Mesendoderm (in vitro differentiated cells): ENCODE measurements around the gene PPP1R27.

ENCODE experiments used
- DNase-seq: peaks from one replicate; pipeline ENCODE4 v3.0.0; 2013
- H2AK5ac ChIP-seq: 2 replicates; pipeline ENCODE4 v1.6.1; 2013; ENCODE audit warnings: low read length, inconsistent platforms
- H2BK120ac ChIP-seq: 2 replicates; pipeline ENCODE4 v1.6.1; 2013; ENCODE audit warnings: low read depth, mild to moderate bottlenecking, low read length, moderate library complexity, mixed read lengths
- H2BK15ac ChIP-seq: replicated peaks from 2 replicates; pipeline ENCODE4 v1.6.1; 2013; ENCODE audit warnings: low read depth, mild to moderate bottlenecking, moderate library complexity
- H2BK5ac ChIP-seq: 2 replicates; pipeline ENCODE4 v1.6.1; 2013; ENCODE audit warnings: low read length, inconsistent platforms
- H3K18ac ChIP-seq: 2 replicates; pipeline ENCODE4 v1.6.1; 2013; ENCODE audit warnings: mild to moderate bottlenecking, low read length, mixed read lengths
- H3K23ac ChIP-seq: one replicate; pipeline ENCODE4 v1.6.1; 2013; ENCODE audit warnings: low read length
- H3K27ac ChIP-seq: 2 replicates; pipeline ENCODE4 v1.5.1; 2013; ENCODE audit warnings: low read depth, mild to moderate bottlenecking, inconsistent platforms, low read length, moderate library complexity
- H3K27me3 ChIP-seq: 2 replicates; pipeline ENCODE4 v1.6.1; 2013; ENCODE audit warnings: low read length, control low read depth, mild to moderate bottlenecking, inconsistent platforms; ENCODE audit not compliant: insufficient read depth, poor library complexity
- H3K36me3 ChIP-seq: 2 replicates; pipeline ENCODE4 v1.6.1; 2013; ENCODE audit warnings: low read length, inconsistent platforms; ENCODE audit not compliant: control insufficient read depth, insufficient read depth
- H3K4ac ChIP-seq: one replicate; pipeline ENCODE4 v1.6.1; 2013; ENCODE audit warnings: low read depth, mild to moderate bottlenecking, low read length, moderate library complexity
- H3K4me1 ChIP-seq: 2 replicates; pipeline ENCODE4 v1.6.1; 2013; ENCODE audit warnings: low read depth, low read length, inconsistent platforms; ENCODE audit not compliant: control insufficient read depth
- H3K4me2 ChIP-seq: 2 replicates; pipeline ENCODE4 v1.6.1; 2013; ENCODE audit warnings: low read length
- H3K4me3 ChIP-seq: 2 replicates; pipeline ENCODE4 v1.5.1; 2013; ENCODE audit warnings: mild to moderate bottlenecking, low read length
- H3K56ac ChIP-seq: one replicate; pipeline ENCODE4 v1.6.1; 2013; ENCODE audit warnings: low read length
- H3K79me1 ChIP-seq: 2 replicates; pipeline ENCODE4 v1.6.1; 2013; ENCODE audit warnings: low read length, inconsistent platforms
- H3K79me2 ChIP-seq: 2 replicates; pipeline ENCODE4 v1.6.1; 2013; ENCODE audit warnings: mild to moderate bottlenecking, low read length; ENCODE audit not compliant: control insufficient read depth, insufficient read depth
- H3K9ac ChIP-seq: 2 replicates; pipeline ENCODE4 v1.6.1; 2013; ENCODE audit warnings: low read length, inconsistent platforms
- H4K5ac ChIP-seq: one replicate; pipeline ENCODE4 v1.6.1; 2013; ENCODE audit warnings: low read length
- H4K8ac ChIP-seq: one replicate; pipeline ENCODE4 v1.6.1; 2013; ENCODE audit warnings: low read depth, mild to moderate bottlenecking, control low read depth, low read length, moderate library complexity
- WGBS: extraction: QIAGEN DNeasy Blood & Tissue Kit; methylation state at CpG from one replicate; pipeline ENCODE4 v1.1.7; 2013; ENCODE audit warnings: low lambda C conversion rate, missing lambda C conversion rate; ENCODE audit not compliant: insufficient coverage; ENCODE audit errors: extremely low coverage; 5-methylcytosine and 5-hydroxymethylcytosine counted together

Gene PPP1R27

GRCh38 chr17:81804559-81805399, 30.1 kb downstream of the PPP1R27 start:
- Histone ChIP-seq H3K4ac (no peak overlapping the region), H2BK120ac (no peak overlapping the region), H3K23ac (no peak overlapping the region), H4K5ac (no peak overlapping the region), H2AK5ac (no peak overlapping the region), H3K79me2 (no peaks in the 10 kb centered on the region), H3K4me3 (no peak overlapping the region), H2BK15ac (no peak overlapping the region), H3K4me1 (no peaks in the 10 kb centered on the region), H3K56ac (no peak overlapping the region), H3K36me3 (no peaks in the 10 kb centered on the region), H3K9ac (no peak overlapping the region), H3K79me1 (no peaks in the 10 kb centered on the region), H3K18ac (no peak overlapping the region), H3K4me2 (no peak overlapping the region), H2BK5ac (no peak overlapping the region), H3K27ac (no peak overlapping the region), H3K27me3 (peaks cover 26% of the 10 kb centered on the region), H4K8ac (no peak overlapping the region)
- no peak for DNase-seq
- no CpG with 5 or more reads among the region's 65 CpGs for WGBS

DNA sequence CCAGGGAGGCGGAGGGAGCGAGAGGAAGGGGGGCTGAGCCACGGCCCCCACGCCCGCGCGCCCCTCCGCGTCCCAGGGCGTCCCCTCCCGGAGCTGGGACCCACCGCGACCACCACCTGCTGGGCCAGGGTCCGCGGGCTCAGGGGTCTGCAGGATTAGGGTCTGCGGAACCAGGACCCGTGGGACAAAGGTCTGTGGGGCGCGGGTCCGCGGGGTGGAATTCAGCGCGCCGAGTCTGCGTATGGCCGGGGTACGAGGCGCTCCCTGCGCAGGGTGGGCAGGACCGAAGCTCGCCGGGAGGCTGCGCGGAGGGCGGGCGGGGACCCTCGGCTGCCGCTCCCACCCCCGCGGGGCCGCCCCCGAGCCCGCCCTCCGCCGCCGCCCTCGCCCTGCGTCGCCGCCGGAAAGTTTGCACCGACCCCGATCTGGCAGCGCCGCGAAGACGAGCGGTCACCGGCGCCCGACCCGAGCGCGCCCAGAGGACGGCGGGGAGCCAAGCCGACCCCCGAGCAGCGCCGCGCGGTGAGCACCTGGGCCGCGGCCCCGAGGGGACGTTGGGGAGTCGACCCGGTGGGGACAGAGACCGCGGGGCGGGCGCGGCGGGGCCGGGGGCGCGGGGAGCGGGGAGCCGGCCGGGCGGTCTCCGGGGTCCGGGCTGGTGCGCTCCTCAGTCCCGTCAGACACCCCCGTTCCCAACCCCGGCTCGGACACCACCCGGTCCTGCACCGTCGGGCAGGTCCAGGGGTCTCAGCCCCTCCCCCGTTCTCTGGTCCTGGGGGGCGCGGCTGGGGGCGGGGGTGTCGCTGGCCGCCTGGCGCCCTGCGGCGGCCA, 30.9 kb downstream of the PPP1R27 start, which contains the start of gene GCGR:
TSS of gene GCGR (plus strand) at position 423 of the 831 bp plus-strand sequence. CDS start 4,869 bp downstream, outside the sequence.
- WGBS: no CpG with 5 or more reads among the region's 110 CpGs
- H2AK5ac ChIP-seq: no peak within 1 kb of the TSS
- no peak within 1 kb of the TSS for H4K8ac ChIP-seq
- H3K36me3 ChIP-seq: no peaks in the 10 kb centered on the region
- H3K9ac ChIP-seq: no peak within 1 kb of the TSS
- H3K27me3 ChIP-seq: peaks cover 26% of the 10 kb centered on the region
- no peaks in the 10 kb centered on the region for H3K79me1 ChIP-seq
- peak within 1 kb of the TSS; percentile 15 for H3K56ac ChIP-seq
- no peak within 1 kb of the TSS for H3K23ac ChIP-seq
- H3K4ac ChIP-seq: no peak within 1 kb of the TSS
- H3K27ac ChIP-seq: no peak within 1 kb of the TSS
- H3K79me2 ChIP-seq: no peaks in the 10 kb centered on the region
- H3K4me3 ChIP-seq: no peak within 1 kb of the TSS
- no peak for DNase-seq
- no peak within 1 kb of the TSS for H4K5ac ChIP-seq
- no peaks in the 10 kb centered on the region for H3K4me1 ChIP-seq
- no peak within 1 kb of the TSS for H2BK120ac ChIP-seq
- H3K4me2 ChIP-seq: peak within 1 kb of the TSS; percentile 20
- H3K18ac ChIP-seq: no peak within 1 kb of the TSS
- H2BK15ac ChIP-seq: no peak within 1 kb of the TSS
- H2BK5ac ChIP-seq: no peak within 1 kb of the TSS

DNA sequence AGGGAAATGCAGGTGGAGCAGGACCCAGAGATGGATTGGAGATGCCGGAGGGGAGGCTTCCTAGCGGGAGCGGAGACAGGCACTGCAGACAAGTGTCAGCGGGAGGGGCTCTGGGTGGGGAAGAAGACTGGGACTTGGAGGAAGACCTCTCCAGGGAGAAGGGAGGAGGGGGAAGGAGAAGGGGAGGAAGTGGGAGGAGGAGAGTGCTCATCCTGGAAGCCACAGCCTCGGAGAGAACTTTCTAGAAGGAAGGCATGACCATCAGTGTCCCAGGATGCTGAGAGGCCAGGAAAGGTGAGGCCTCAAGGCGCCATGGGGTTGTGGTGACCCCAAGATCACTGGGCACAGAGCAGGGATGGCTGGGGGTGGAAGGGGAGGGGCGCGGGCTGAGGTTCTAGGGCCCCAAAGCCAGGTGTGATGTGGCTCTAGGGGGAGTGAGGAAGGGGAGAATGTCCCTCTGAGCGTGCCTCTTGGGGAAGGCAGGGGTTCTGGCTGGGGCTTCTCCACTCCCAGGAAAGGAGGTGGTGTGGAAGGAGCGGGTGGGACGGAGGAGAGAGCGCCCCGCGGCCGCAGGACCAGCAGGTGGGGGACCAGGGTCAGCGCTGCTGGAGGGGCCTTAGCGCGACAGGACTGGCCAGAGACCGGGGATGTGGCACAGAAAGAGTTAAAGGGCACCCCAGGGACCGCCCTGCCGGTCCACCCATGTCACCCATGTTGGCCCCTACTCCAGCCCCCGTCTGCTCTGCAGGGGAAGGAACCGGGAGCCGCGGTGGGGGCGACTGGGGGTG, 31.8 kb downstream of the PPP1R27 start:
- H3K27ac ChIP-seq: no peak overlapping the region
- no peaks in the 10 kb centered on the region for H3K79me2 ChIP-seq
- H2BK5ac ChIP-seq: no peak overlapping the region
- H4K8ac ChIP-seq: no peak overlapping the region
- H3K23ac ChIP-seq: no peak overlapping the region
- no peaks in the 10 kb centered on the region for H3K79me1 ChIP-seq
- peaks cover 26% of the 10 kb centered on the region for H3K27me3 ChIP-seq
- H3K36me3 ChIP-seq: no peaks in the 10 kb centered on the region
- H3K4me1 ChIP-seq: no peaks in the 10 kb centered on the region
- H3K4ac ChIP-seq: no peak overlapping the region
- no peak overlapping the region for H2AK5ac ChIP-seq
- no peak for DNase-seq
- no CpG with 5 or more reads among the region's 26 CpGs for WGBS
- no peak overlapping the region for H3K4me2 ChIP-seq
- no peak overlapping the region for H2BK120ac ChIP-seq
- H4K5ac ChIP-seq: no peak overlapping the region
- no peak overlapping the region for H2BK15ac ChIP-seq
- H3K9ac ChIP-seq: no peak overlapping the region
- no peak overlapping the region for H3K18ac ChIP-seq
- no peak overlapping the region for H3K4me3 ChIP-seq
- no peak overlapping the region for H3K56ac ChIP-seq

- no peak overlapping the region for H4K8ac ChIP-seq
- no peaks in the 10 kb centered on the region for H3K4me1 ChIP-seq
- no peak overlapping the region for H3K4ac ChIP-seq
- no peak overlapping the region for H3K9ac ChIP-seq
- no peak overlapping the region for H3K56ac ChIP-seq
- no CpG with 5 or more reads among the region's 9 CpGs for WGBS
- H3K4me2 ChIP-seq: no peak overlapping the region
- no peak overlapping the region for H3K18ac ChIP-seq
- no peaks in the 10 kb centered on the region for H3K36me3 ChIP-seq
- H3K27me3 ChIP-seq: peaks cover 26% of the 10 kb centered on the region
- no peaks in the 10 kb centered on the region for H3K79me1 ChIP-seq
- no peaks in the 10 kb centered on the region for H3K79me2 ChIP-seq
- no peak overlapping the region for H2BK120ac ChIP-seq
- DNase-seq: no peak
- H3K27ac ChIP-seq: no peak overlapping the region
- H2BK5ac ChIP-seq: no peak overlapping the region
- no peak overlapping the region for H3K4me3 ChIP-seq
- no peak overlapping the region for H2AK5ac ChIP-seq
- no peak overlapping the region for H4K5ac ChIP-seq
- no peak overlapping the region for H3K23ac ChIP-seq
- H2BK15ac ChIP-seq: no peak overlapping the region
Observed at GRCh38 chr17:81802048-81802758, 32.6 kb downstream of the PPP1R27 start.

- Histone ChIP-seq H4K8ac (no peak overlapping the region), H3K4ac (no peak overlapping the region), H3K36me3 (no peaks in the 10 kb centered on the region), H3K4me3 (no peak overlapping the region), H3K9ac (no peak overlapping the region), H2AK5ac (no peak overlapping the region), H3K79me2 (no peaks in the 10 kb centered on the region), H2BK15ac (no peak overlapping the region), H3K56ac (no peak overlapping the region), H3K79me1 (no peaks in the 10 kb centered on the region), H2BK5ac (no peak overlapping the region), H3K4me1 (no peaks in the 10 kb centered on the region), H3K18ac (no peak overlapping the region), H3K23ac (no peak overlapping the region), H4K5ac (no peak overlapping the region), H3K4me2 (no peak overlapping the region), H2BK120ac (no peak overlapping the region), H3K27me3 (peaks cover 26% of the 10 kb centered on the region), H3K27ac (no peak overlapping the region)
- WGBS: no CpG with 5 or more reads among the region's 9 CpGs
- DNase-seq: no peak
Observed at GRCh38 chr17:81801327-81801726, 33.5 kb downstream of the PPP1R27 start.
